MM.1S (cell line): ENCODE results near the gene FAM120AOS.

Experiments
- CTCF ChIP-seq: fragments of 300-600 bp; sonication (generic); IDR thresholded peaks from 2 replicates; pipeline ENCODE4 v1.5.1; 2016; ENCODE audit warnings: antibody characterized with exemption, low read length, mixed read lengths
- EZH2 ChIP-seq: fragments of 300-600 bp; sonication (generic); optimal IDR thresholded peaks from 2 replicates; pipeline ENCODE3; 2017; ENCODE audit warnings: low read depth, mild to moderate bottlenecking, antibody characterized with exemption, low read length, mixed read lengths
- EZH2phosphoT487 ChIP-seq: fragments of 300-600 bp; sonication (generic); IDR thresholded peaks from 2 replicates; pipeline ENCODE4 v1.6.1; 2018; ENCODE audit warnings: antibody characterized with exemption, low read length

GRCh38 chr9:93447655-93448054 is 5.7 kb downstream of the FAM120AOS start:
- TF ChIP-seq CTCF (no peak), EZH2phosphoT487 (no peak), EZH2 (no peak)
